PC-9 (cell line): ENCODE data around the gene RCAN1. TPM values are rescaled to one million over a fixed set of nuclear protein-coding genes. Genes with fewer than 3 reads are reported as not detected.

Experiments
- BruUV-seq: library from RNA; stranded (reverse); fragments of 400-500 nt; replicated peaks from 2 replicates; lab custom pipeline; 2021; lab: Mats Ljungman, UMichigan
- CTCF ChIA-PET: fragments of 300-600 bp; sonication (Branson Sonifier 250); formaldehyde crosslinking; loops from one replicate; lab custom pipeline; 2022; ENCODE audit warnings: antibody characterized with exemption; lab: Charles Lee
- POLR2A ChIA-PET: fragments of 300-600 bp; sonication (Branson Sonifier 250); formaldehyde crosslinking; loops from one replicate; lab custom pipeline; 2022; ENCODE audit warnings: antibody characterized with exemption; ENCODE audit not compliant: unreplicated experiment; lab: Charles Lee
- DNase-seq, 2 experiments: peaks; one replicate each; pipeline versions ENCODE4 v3.0.0 to v3.0.0-alpha.2; 2015 to 2022; ENCODE audit warnings: mixed read lengths in 1 of 2
- H2AFZ ChIP-seq: fragments of 200-600 bp; sonication (generic); 2 replicates; pipeline ENCODE4 v1.8.1; 2017; ENCODE audit warnings: antibody characterized with exemption
- H3F3A ChIP-seq: fragments of 200-600 bp; sonication (generic); 2 replicates; pipeline ENCODE4 v1.8.1; 2017; ENCODE audit warnings: antibody characterized with exemption, mild to moderate bottlenecking, low read depth; ENCODE audit not compliant: insufficient read depth
- H3K27ac ChIP-seq: fragments of 200-600 bp; sonication (generic); 2 replicates; pipeline ENCODE4 v1.6.1; 2016; ENCODE audit warnings: mixed run types
- H3K27me3 ChIP-seq: fragments of 200-600 bp; sonication (generic); 2 replicates; pipeline ENCODE4 v1.6.1; 2016; ENCODE audit warnings: low read depth, mixed run types; ENCODE audit not compliant: insufficient read depth
- H3K36me3 ChIP-seq: fragments of 200-600 bp; sonication (generic); 2 replicates; pipeline ENCODE4 v1.6.1; 2016; ENCODE audit warnings: low read depth, mixed run types
- H3K4me1 ChIP-seq: fragments of 200-600 bp; sonication (generic); replicated peaks from 2 replicates; pipeline ENCODE4 v1.6.1; 2016; ENCODE audit warnings: mixed run types; ENCODE audit not compliant: insufficient read depth
- H3K4me2 ChIP-seq: fragments of 200-600 bp; sonication (generic); 2 replicates; pipeline ENCODE4 v1.6.1; 2017; ENCODE audit warnings: mixed run types
- H3K4me3 ChIP-seq: fragments of 200-600 bp; sonication (generic); 2 replicates; pipeline ENCODE4 v1.6.1; 2016; ENCODE audit warnings: mixed run types
- H3K79me2 ChIP-seq: fragments of 200-600 bp; sonication (generic); 2 replicates; pipeline ENCODE4 v1.6.1; 2017; ENCODE audit warnings: low read depth, mixed run types
- H3K9me2 ChIP-seq: fragments of 200-600 bp; sonication (generic); 2 replicates; pipeline ENCODE4 v1.8.1; 2017; ENCODE audit warnings: mild to moderate bottlenecking; ENCODE audit not compliant: insufficient read depth
- H3K9me3 ChIP-seq: fragments of 200-600 bp; sonication (generic); 2 replicates; pipeline ENCODE4 v1.8.1; 2016; ENCODE audit warnings: low read depth; ENCODE audit not compliant: insufficient read depth
- H4K20me1 ChIP-seq: fragments of 200-600 bp; sonication (generic); 2 replicates; pipeline ENCODE4 v1.8.1; 2017; ENCODE audit not compliant: insufficient read depth
- CTCF ChIP-seq: fragments of 200-600 bp; sonication (generic); conservative IDR thresholded peaks from 2 replicates; pipeline ENCODE4 v1.6.1; 2017; ENCODE audit warnings: mixed run types, antibody characterized with exemption, mild to moderate bottlenecking, moderate library complexity
- EZH2 ChIP-seq: fragments of 200-600 bp; sonication (generic); IDR thresholded peaks from 2 replicates; pipeline ENCODE4 v1.8.0; 2017; ENCODE audit warnings: antibody characterized with exemption, low read depth
- intact Hi-C: fragments of 100-400 bp; cut with micrococcal nuclease; formaldehyde crosslinking; loops from one replicate; pipeline ENCODE4 v1.10.0; 2022; ENCODE audit not compliant: unreplicated experiment
- total RNA-seq: library from RNA; stranded (reverse); gene quantifications from 2 replicates; pipeline ENCODE4 v1.2.3, GENCODE V29; 2021

Gene RCAN1
- total RNA-seq, 1 experiment from 2014 or later, result 7.2 TPM

GRCh38 chr21:34520764-34521508 lies 94.0 kb downstream of the RCAN1 start:
- peaks cover 10% of the 10 kb centered on the region for H3K79me2 ChIP-seq
- intact Hi-C loops, result no loop called here
- no peak for DNase-seq
- H3K4me3 ChIP-seq, result no peak overlapping the region
- no peak overlapping the region for H3K27ac ChIP-seq
- no peaks in the 10 kb centered on the region for H3F3A ChIP-seq
- ChIA-PET CTCF (no interaction called here), POLR2A (no interaction called here)
- TF ChIP-seq CTCF, result no peak
- TF ChIP-seq EZH2, result no peak
- H3K36me3 ChIP-seq, result no peaks in the 10 kb centered on the region; the same call in 1 of the 2 replicates
- no peaks in the 10 kb centered on the region for H3K9me3 ChIP-seq
- no peak overlapping the region for H2AFZ ChIP-seq
- H3K9me2 ChIP-seq, result no peaks in the 10 kb centered on the region
- no peaks in the 10 kb centered on the region for H4K20me1 ChIP-seq
- no TSS peak for BruUV-seq
- H3K4me1 ChIP-seq, result peaks cover 10% of the 10 kb centered on the region; the same call in 1 of the 2 replicates
- no peaks in the 10 kb centered on the region for H3K27me3 ChIP-seq
- H3K4me2 ChIP-seq, result no peak overlapping the region

- POLR2A ChIA-PET, result no interaction called here
Observed at GRCh38 chr21:34520281-34520680, 94.6 kb downstream of the RCAN1 start.

GRCh38 chr21:34519694-34520093 lies 95.2 kb downstream of the RCAN1 start:
- CTCF ChIA-PET, result no interaction called here
- H3K27ac ChIP-seq, result no peak overlapping the region
- no peaks in the 10 kb centered on the region; the same call in 1 of the 2 replicates for H3K36me3 ChIP-seq
- H3K4me2 ChIP-seq, result no peak overlapping the region
- no peaks in the 10 kb centered on the region for H3K4me1 ChIP-seq
- intact Hi-C loops, result no loop called here
- H4K20me1 ChIP-seq, result no peaks in the 10 kb centered on the region
- H3K9me3 ChIP-seq, result no peaks in the 10 kb centered on the region
- H2AFZ ChIP-seq, result no peak overlapping the region
- no peaks in the 10 kb centered on the region for H3K27me3 ChIP-seq
- DNase-seq, result no peak
- H3K4me3 ChIP-seq, result no peak overlapping the region
- no TSS peak for BruUV-seq
- H3K9me2 ChIP-seq, result no peaks in the 10 kb centered on the region
- no peak for TF ChIP-seq CTCF
- TF ChIP-seq EZH2, result no peak
- POLR2A ChIA-PET, result no interaction called here
- no peaks in the 10 kb centered on the region for H3K79me2 ChIP-seq
- H3F3A ChIP-seq, result no peaks in the 10 kb centered on the region

More at GRCh38 chr21:34520281-34520680, 94.6 kb downstream of the RCAN1 start:
- H3K79me2 ChIP-seq, result peaks cover 4% of the 10 kb centered on the region; the same call in 1 of the 2 replicates
- no peaks in the 10 kb centered on the region for H3K9me2 ChIP-seq
- H3K36me3 ChIP-seq, result no peaks in the 10 kb centered on the region; the same call in 1 of the 2 replicates
- CTCF ChIA-PET, result no interaction called here
- no peak for TF ChIP-seq EZH2
- no peak for TF ChIP-seq CTCF
- no peaks in the 10 kb centered on the region for H4K20me1 ChIP-seq
- no peak overlapping the region for H3K4me2 ChIP-seq
- no peaks in the 10 kb centered on the region for H3K9me3 ChIP-seq
- H2AFZ ChIP-seq, result no peak overlapping the region
- peaks cover 4% of the 10 kb centered on the region; the same call in 1 of the 2 replicates for H3K4me1 ChIP-seq
- no peak overlapping the region for H3K27ac ChIP-seq
- no peak overlapping the region for H3K4me3 ChIP-seq
- no TSS peak for BruUV-seq
- intact Hi-C loops, result no loop called here
- H3F3A ChIP-seq, result no peaks in the 10 kb centered on the region
- DNase-seq, result no peak
- no peaks in the 10 kb centered on the region for H3K27me3 ChIP-seq
